Measurements from ENCODE around the gene TMEM95.

DNA sequence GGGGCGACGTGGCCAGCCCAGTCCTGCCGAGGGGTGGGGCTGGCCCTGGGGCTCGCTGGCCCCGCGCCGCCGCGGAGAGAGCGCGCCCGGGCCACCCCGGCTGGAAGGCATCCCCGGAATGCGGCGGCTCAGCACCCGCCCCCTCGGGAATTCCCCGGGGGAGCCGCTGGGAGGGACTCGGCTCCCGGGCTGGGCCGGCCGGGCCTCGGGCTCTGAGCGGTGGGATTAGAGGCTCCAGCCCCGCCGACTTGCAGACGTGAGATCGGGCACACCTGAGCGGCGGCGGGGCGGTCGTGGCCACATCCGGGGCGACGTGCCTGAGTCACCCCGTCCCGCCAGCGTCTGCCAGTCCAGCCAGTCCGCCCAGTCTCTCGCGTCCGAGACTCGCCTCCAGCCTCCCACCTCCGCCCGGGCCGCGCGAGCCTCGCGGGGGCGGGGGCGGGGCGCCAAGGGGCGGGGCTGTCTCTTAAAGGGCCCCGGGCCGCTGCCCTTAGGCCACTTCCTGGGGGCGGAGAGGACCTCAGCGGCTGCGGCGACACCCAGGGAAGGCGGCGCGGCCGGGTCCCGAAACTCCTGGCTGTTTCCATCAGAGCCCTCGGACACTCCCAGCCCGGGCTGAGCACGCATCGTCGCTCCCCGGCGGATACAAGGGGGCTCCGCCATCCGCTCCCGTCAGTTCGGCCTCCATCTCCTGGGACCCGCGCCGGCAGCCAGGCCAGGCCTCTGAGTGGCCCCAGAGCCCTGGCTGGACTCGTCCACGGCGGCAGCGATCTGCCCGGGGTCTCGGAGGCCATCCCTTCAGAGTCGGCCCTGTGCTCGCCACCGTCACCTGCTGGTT lies 3.1 kb upstream of the TMEM95 start, which contains the start of gene KCTD11:
- no peak for TF ChIP-seq SRF (IDR thresholded peaks at IDR 0.05; ENCODE audit: low read depth)
- no peak for TF ChIP-seq EZH2 (IDR thresholded peaks at IDR 0.05)
- TF ChIP-seq, protein P1, sequence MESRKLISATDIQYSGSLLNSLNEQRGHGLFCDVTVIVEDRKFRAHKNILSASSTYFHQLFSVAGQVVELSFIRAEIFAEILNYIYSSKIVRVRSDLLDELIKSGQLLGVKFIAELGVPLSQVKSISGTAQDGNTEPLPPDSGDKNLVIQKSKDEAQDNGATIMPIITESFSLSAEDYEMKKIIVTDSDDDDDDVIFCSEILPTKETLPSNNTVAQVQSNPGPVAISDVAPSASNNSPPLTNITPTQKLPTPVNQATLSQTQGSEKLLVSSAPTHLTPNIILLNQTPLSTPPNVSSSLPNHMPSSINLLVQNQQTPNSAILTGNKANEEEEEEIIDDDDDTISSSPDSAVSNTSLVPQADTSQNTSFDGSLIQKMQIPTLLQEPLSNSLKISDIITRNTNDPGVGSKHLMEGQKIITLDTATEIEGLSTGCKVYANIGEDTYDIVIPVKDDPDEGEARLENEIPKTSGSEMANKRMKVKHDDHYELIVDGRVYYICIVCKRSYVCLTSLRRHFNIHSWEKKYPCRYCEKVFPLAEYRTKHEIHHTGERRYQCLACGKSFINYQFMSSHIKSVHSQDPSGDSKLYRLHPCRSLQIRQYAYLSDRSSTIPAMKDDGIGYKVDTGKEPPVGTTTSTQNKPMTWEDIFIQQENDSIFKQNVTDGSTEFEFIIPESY (IDR thresholded peaks at IDR 0.05; ENCODE audit: extremely low read depth, insufficient replicate concordance, low read length), result no peak
